ENCODE measurements around the gene ALDH5A1. TPM values are rescaled to one million over a fixed set of nuclear protein-coding genes. Genes with fewer than 3 reads are reported as not detected.

The ALDH5A1 gene
- total and polyA plus RNA-seq, 11 donors: 3.0 to 35.5 (median 19.7) TPM

DNA sequence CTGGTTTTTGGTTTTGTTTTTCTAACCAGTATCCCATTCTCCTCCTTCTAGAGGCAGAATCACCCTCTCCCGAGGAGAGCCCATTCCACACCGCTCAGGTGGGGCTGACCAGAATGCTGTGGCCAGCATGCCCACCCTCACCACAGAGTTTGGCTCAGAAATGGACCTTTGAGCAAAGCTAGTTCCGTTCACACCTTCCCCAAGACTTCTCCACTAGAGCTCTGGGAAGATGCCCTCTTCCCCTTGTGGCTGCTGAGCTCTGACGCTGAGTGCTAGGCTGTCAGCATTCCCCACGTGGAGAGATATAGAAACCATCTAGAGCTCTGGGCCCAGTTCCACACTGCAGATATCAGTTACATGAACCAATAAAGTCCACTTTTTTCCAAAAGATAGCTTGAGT is 13.3 kb upstream of the ALDH5A1 start:
- TF ChIP-seq, protein P1, sequence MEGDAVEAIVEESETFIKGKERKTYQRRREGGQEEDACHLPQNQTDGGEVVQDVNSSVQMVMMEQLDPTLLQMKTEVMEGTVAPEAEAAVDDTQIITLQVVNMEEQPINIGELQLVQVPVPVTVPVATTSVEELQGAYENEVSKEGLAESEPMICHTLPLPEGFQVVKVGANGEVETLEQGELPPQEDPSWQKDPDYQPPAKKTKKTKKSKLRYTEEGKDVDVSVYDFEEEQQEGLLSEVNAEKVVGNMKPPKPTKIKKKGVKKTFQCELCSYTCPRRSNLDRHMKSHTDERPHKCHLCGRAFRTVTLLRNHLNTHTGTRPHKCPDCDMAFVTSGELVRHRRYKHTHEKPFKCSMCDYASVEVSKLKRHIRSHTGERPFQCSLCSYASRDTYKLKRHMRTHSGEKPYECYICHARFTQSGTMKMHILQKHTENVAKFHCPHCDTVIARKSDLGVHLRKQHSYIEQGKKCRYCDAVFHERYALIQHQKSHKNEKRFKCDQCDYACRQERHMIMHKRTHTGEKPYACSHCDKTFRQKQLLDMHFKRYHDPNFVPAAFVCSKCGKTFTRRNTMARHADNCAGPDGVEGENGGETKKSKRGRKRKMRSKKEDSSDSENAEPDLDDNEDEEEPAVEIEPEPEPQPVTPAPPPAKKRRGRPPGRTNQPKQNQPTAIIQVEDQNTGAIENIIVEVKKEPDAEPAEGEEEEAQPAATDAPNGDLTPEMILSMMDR (IDR thresholded peaks at IDR 0.05): no peak
- TF ChIP-seq POLR2A (IDR thresholded peaks at IDR 0.05): no peak
- no peaks in the 10 kb centered on the region for H3K27me3 ChIP-seq
- DNase-seq (peak in 1 of 5 donors; percentile 28), ATAC-seq (peak in 3 of 4 donors; percentile 84 to 89 (median 89))
- peaks cover 0 to 4% (median 0%) of the 10 kb centered on the region in 12 donors for H3K4me1 ChIP-seq
- H3K4me3 ChIP-seq: no peak overlapping the region
- H3K9me3 ChIP-seq: no peaks in the 10 kb centered on the region
- intact Hi-C loops (cut with DNase I): no loop called here
- no peaks in the 10 kb centered on the region for H3K36me3 ChIP-seq
- H3K27ac ChIP-seq: no peak overlapping the region
- WGBS, 4 donors: 57 to 64% (median 61%) methylated on average over 5 of the region's 5 CpGs

DNA sequence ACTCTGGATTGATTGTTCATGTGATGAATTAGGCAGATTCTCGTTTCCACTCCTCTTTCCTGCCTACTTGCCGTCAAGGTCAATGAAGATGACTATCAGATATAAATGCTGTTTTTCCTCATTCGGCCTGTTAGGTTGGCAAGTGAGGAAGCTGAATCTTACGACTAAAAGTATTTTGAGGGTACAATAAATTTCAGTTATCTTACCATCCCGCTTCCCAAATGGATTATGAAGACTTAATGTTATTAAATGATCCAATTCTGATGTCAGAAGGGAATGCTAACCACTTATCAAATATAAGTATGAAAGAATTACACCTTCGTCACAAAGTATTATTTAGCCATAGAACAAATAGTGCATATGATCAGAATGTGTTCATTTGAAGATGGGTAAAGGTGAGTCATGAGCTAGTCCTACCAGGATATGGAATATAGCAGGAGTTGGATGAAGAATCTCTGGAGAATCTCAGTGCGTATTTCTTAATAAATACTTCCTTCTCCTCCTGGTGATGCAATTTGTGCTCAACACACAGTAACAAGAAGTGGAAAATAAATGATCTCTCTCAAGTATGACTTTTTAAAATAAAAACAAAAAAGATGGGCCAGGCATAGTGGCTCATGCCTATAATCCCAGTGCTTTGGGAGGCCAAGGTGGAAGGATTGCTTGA is 10.0 kb upstream of the ALDH5A1 start:
- Histone ChIP-seq H3K9me3 (no peaks in the 10 kb centered on the region), H3K36me3 (no peaks in the 10 kb centered on the region), H3K4me3 (no peak overlapping the region), H3K27ac (no peak overlapping the region), H3K4me1 (peaks cover 0 to 6% (median 0%) of the 10 kb centered on the region in 12 donors), H3K27me3 (no peaks in the 10 kb centered on the region)
- 91 to 92% (median 91%) methylated on average over 7 of the region's 7 CpGs for WGBS, 4 donors
- intact Hi-C loops (cut with DNase I): no loop called here
- DNase-seq: no peak
- ATAC-seq: no peak
- TF ChIP-seq, protein P1 (IDR thresholded peaks at IDR 0.05): no peak
- TF ChIP-seq POLR2A (IDR thresholded peaks at IDR 0.05): no peak

GRCh38 chr6:24486065-24486464 is 8.7 kb upstream of the ALDH5A1 start:
- Histone ChIP-seq H3K27ac (no peak overlapping the region), H3K4me3 (no peak overlapping the region), H3K9me3 (no peaks in the 10 kb centered on the region), H3K27me3 (no peaks in the 10 kb centered on the region), H3K4me1 (peaks cover 0 to 10% (median 0%) of the 10 kb centered on the region in 12 donors), H3K36me3 (no peaks in the 10 kb centered on the region)
- 86 to 90% (median 89%) methylated on average over 4 of the region's 4 CpGs for WGBS, 4 donors
- TF ChIP-seq POLR2A (IDR thresholded peaks at IDR 0.05): no peak
- TF ChIP-seq, protein P1 (IDR thresholded peaks at IDR 0.05): no peak
- DNase-seq (no peak), ATAC-seq (no peak)
- intact Hi-C loops (cut with DNase I): no loop called here

GRCh38 chr6:24489470-24489869 is 5.3 kb upstream of the ALDH5A1 start, which contains the start of gene GPLD1:
TSS of gene GPLD1 (minus strand) at chr6:24489578. CDS start at chr6:24489511, 67 bp downstream.
- DNase-seq (no peak), ATAC-seq (no peak)
- no peak for TF ChIP-seq POLR2A (IDR thresholded peaks at IDR 0.05)
- TF ChIP-seq, protein P1 (IDR thresholded peaks at IDR 0.05): no peak
- intact Hi-C loops (cut with DNase I): no loop called here
- no peaks in the 10 kb centered on the region for H3K36me3 ChIP-seq
- 90 to 96% (median 95%) methylated on average over 6 of the region's 6 CpGs for WGBS, 4 donors
- no peaks in the 10 kb centered on the region for H3K9me3 ChIP-seq
- H3K4me3 ChIP-seq: no peak within 1 kb of the TSS
- H3K27me3 ChIP-seq: peaks cover 0 to 5% (median 0%) of the 10 kb centered on the region in 9 donors
- no peak within 1 kb of the TSS for H3K27ac ChIP-seq
- peaks cover 0 to 17% (median 0%) of the 10 kb centered on the region in 12 donors for H3K4me1 ChIP-seq
